Astrocyte of the cerebellum (primary cell): Measurements from ENCODE around the gene PMEPA1.
A peak's percentile ranks its signal among the peaks of the same experiment; 100 is the strongest.

ENCODE experiments used
- DNase-seq: peaks from one replicate; pipeline ENCODE4 v3.0.0-alpha.2; 2011; ENCODE audit warnings: low read depth
- H3K4me3 ChIP-seq: 2 replicates; pipeline ENCODE4 v1.5.1; 2011; ENCODE audit warnings: mild to moderate bottlenecking, low read depth, low read length, moderate library complexity
- CTCF ChIP-seq: IDR thresholded peaks from 2 replicates; pipeline ENCODE4 v1.5.1; 2012; ENCODE audit warnings: low read length, low read depth, moderate library complexity, mild to moderate bottlenecking; ENCODE audit errors: missing control alignments
- in situ Hi-C: cut with HindIII; loops from 2 replicates; pipeline ENCODE4 v1.10.0; 2017; ENCODE audit warnings: low sequenced_read_pairs

PMEPA1 gene

GRCh38 chr20:57693670-57694329, 16.0 kb downstream of the PMEPA1 start:
- TF ChIP-seq CTCF, result no peak
- H3K4me3 ChIP-seq, result no peak overlapping the region
- DNase-seq, result no peak
- in situ Hi-C loops, result no loop called here

GRCh38 chr20:57693002-57693582, 16.7 kb downstream of the PMEPA1 start:
- in situ Hi-C loops, result no loop called here
- TF ChIP-seq CTCF, result peak; percentile 20
- no peak for DNase-seq
- H3K4me3 ChIP-seq, result no peak overlapping the region

- TF ChIP-seq CTCF, result no peak
- no peak overlapping the region for H3K4me3 ChIP-seq
- in situ Hi-C loops, result no loop called here
These were observed 17.4 kb downstream of the PMEPA1 start for GRCh38 chr20:57692393-57692792.

GRCh38 chr20:57691699-57692098, 18.1 kb downstream of the PMEPA1 start:
- no peak for TF ChIP-seq CTCF
- no peak for DNase-seq
- H3K4me3 ChIP-seq, result no peak overlapping the region
- in situ Hi-C loops, result no loop called here

More at GRCh38 chr20:57692393-57692792, 17.4 kb downstream of the PMEPA1 start:
- DNase-seq, result no peak

- DNase-seq, result no peak
- no peak for TF ChIP-seq CTCF
- H3K4me3 ChIP-seq, result no peak overlapping the region
- in situ Hi-C loops, result no loop called here
These were observed 19.3 kb downstream of the PMEPA1 start for GRCh38 chr20:57690525-57690924.

- no peak for DNase-seq
- H3K4me3 ChIP-seq, result no peak overlapping the region
- in situ Hi-C loops, result no loop called here
- TF ChIP-seq CTCF, result no peak
These were observed 19.9 kb downstream of the PMEPA1 start for GRCh38 chr20:57689745-57690481.
